Colonic mucosa (tissue), 4 donors: Measurements from ENCODE around the gene ACOT7. TPM values are rescaled to one million over a fixed set of nuclear protein-coding genes. Genes with fewer than 3 reads are reported as not detected.
A peak's percentile ranks its signal among the peaks of the same experiment; 100 is the strongest.

Source experiments
- DNase-seq: peaks from one replicate; pipeline ENCODE4 v3.0.0-alpha.2; 2020
- H3K27ac ChIP-seq: fragments of 200-600 bp; one replicate; pipeline ENCODE4 v1.8.0; 2021
- H3K27me3 ChIP-seq: fragments of 200-600 bp; one replicate; pipeline ENCODE4 v1.8.0; 2021
- H3K36me3 ChIP-seq: fragments of 200-600 bp; one replicate; pipeline ENCODE4 v1.8.0; 2021
- H3K4me1 ChIP-seq: fragments of 200-600 bp; one replicate; pipeline ENCODE4 v1.8.0; 2021; ENCODE audit warnings: mild to moderate bottlenecking
- H3K4me3 ChIP-seq: fragments of 200-600 bp; one replicate; pipeline ENCODE4 v1.8.0; 2021
- H3K9ac ChIP-seq, 2 donors: one replicate each; pipeline ENCODE4 v1.7.0; 2013; ENCODE audit warnings: control low read depth in 2 of 2, low read depth in 2 of 2, low read length in 2 of 2
- H3K9me3 ChIP-seq: fragments of 200-600 bp; one replicate; pipeline ENCODE4 v1.8.0; 2021
- intact Hi-C: fragments of 100-400 bp; cut with DNase I; formaldehyde crosslinking; loops from one replicate; pipeline ENCODE4 v1.14.1; 2022
- total RNA-seq, 2 donors: library from RNA; stranded (reverse); fragmentation: NEBNext Ultra II Directional in 1 of 2; extraction: Animal tissue kit (Norgen Biotek cat#: 25700) in 1 of 2; gene quantifications; one replicate each; pipeline ENCODE4 v1.2.1, GENCODE V29; 2021
- TF ChIP-seq, protein P1 (sequence below): fragments of 200-600 bp; IDR thresholded peaks from one replicate; pipeline ENCODE4 v1.8.0; 2022; ENCODE audit warnings: antibody characterized with exemption, mild to moderate bottlenecking
- donor health status: healthy.
- donor health status: DM: no; HTN: no; CAD: no.
- donor health status: DM: no; HTN: no; CAD: no.

The ACOT7 gene
- total RNA-seq, 2 donors from 2014 or later, result 48.7 to 125 TPM

DNA sequence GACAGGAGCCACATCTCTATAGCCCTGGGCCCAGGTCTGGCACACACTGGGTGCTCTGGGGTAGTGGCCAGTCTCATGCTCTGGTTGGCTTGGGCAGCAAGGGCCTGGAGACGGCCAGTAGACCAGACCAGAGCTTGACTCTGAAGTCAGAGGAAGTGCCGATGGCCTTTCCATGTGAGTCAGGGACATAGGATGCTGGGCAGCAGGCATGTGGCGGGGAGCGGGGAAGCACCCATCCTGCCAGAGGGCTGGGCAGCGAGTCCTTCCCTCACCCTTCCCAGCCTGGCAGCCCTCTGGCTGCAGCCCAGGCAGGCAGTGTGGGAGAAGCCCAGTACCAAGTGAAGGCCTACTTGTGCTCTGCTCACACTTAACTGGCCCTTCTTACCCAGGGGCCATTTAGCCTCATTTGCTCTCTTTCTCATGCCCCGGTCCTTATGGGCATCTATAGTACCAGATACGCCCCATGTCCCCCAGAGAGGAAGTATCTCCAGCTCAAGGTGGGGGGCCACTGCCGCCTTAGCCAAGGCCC is 136.0 kb downstream of the ACOT7 start:
- no peaks in the 10 kb centered on the region for H3K27me3 ChIP-seq
- no peak overlapping the region for H3K27ac ChIP-seq
- intact Hi-C loops, result no loop called here
- no peaks in the 10 kb centered on the region for H3K36me3 ChIP-seq
- H3K4me1 ChIP-seq, result peaks cover 7% of the 10 kb centered on the region
- no peaks in the 10 kb centered on the region for H3K9me3 ChIP-seq
- DNase-seq, result no peak
- no peak overlapping the region for H3K4me3 ChIP-seq
- peak overlapping the region in 1 of 2 donors; percentile 12 for H3K9ac ChIP-seq
- TF ChIP-seq, protein P1, sequence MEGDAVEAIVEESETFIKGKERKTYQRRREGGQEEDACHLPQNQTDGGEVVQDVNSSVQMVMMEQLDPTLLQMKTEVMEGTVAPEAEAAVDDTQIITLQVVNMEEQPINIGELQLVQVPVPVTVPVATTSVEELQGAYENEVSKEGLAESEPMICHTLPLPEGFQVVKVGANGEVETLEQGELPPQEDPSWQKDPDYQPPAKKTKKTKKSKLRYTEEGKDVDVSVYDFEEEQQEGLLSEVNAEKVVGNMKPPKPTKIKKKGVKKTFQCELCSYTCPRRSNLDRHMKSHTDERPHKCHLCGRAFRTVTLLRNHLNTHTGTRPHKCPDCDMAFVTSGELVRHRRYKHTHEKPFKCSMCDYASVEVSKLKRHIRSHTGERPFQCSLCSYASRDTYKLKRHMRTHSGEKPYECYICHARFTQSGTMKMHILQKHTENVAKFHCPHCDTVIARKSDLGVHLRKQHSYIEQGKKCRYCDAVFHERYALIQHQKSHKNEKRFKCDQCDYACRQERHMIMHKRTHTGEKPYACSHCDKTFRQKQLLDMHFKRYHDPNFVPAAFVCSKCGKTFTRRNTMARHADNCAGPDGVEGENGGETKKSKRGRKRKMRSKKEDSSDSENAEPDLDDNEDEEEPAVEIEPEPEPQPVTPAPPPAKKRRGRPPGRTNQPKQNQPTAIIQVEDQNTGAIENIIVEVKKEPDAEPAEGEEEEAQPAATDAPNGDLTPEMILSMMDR, result no peak

DNA sequence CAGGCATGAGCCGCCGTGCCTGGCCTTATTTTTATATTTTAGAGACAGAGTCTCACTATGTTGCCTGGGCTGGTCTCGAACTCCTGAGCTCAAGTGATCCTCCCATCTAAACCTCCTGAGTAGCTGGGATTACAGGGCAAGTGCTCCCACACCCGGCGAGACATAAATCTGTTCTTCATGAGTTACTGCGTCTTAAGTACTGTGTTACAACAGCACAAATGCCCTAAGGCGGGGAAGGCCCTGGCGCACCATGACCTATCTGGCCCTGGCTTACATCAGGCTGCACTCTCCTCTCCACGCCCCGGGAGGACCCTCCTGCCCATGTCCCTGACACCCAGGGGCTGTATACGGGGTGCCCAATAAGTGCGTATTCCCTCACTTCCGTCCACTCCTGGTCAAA is 136.9 kb downstream of the ACOT7 start:
- Histone ChIP-seq H3K9ac (no peak overlapping the region), H3K27me3 (no peaks in the 10 kb centered on the region), H3K4me3 (no peak overlapping the region), H3K9me3 (no peaks in the 10 kb centered on the region), H3K27ac (no peak overlapping the region), H3K36me3 (no peaks in the 10 kb centered on the region), H3K4me1 (peaks cover 7% of the 10 kb centered on the region)
- no peak for DNase-seq
- TF ChIP-seq, protein P1, result no peak
- intact Hi-C loops, result no loop called here

DNA sequence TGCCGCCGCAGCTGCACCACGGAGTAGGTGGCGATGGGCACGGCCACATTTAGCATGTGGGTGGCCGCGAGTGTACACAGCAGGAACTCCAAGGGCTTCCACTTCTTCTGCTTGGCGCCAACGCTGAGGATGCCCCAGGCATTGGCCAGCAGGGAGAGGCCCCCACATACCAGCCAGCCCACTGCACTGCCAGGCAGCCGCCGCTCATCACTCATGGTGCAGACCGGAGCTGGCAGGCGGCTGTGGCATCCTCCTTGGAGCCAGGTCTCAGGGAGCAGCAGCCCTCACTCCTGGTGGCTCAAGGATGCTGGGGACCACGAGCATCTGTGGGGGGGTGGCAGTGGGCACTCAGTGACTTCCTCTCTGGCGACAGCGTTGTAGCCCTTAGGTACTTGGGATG is 138.9 kb downstream of the ACOT7 start:
- H3K36me3 ChIP-seq, result no peaks in the 10 kb centered on the region
- H3K4me1 ChIP-seq, result peaks cover 5% of the 10 kb centered on the region
- intact Hi-C loops, result no loop called here
- H3K9me3 ChIP-seq, result no peaks in the 10 kb centered on the region
- TF ChIP-seq, protein P1, result no peak
- H3K9ac ChIP-seq, result no peak overlapping the region
- H3K27ac ChIP-seq, result no peak overlapping the region
- H3K27me3 ChIP-seq, result peaks cover 7% of the 10 kb centered on the region
- H3K4me3 ChIP-seq, result no peak overlapping the region
- DNase-seq, result no peak

DNA sequence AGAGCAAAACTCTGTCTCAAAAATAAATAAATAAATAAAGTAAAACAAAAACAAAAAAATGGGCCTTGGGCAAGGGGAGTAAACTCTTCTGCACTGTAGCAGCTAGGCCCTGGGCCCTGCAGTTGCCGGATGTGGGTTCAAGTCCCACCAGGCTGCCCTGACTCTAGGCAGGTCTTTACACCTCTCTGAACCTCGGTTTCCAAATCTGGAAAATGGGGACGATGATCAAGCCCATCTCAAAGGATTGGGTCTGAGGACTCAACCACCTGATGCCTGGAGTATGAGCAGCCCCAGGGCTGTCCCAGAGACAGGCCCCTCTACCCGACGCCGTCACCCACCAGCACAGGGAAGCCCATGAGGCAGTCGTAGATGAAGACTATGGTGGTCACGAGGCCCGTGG is 140.2 kb downstream of the ACOT7 start:
- TF ChIP-seq, protein P1, result no peak
- H3K9me3 ChIP-seq, result no peaks in the 10 kb centered on the region
- no peak for DNase-seq
- no peak overlapping the region for H3K27ac ChIP-seq
- no peaks in the 10 kb centered on the region for H3K36me3 ChIP-seq
- peaks cover 3% of the 10 kb centered on the region for H3K4me1 ChIP-seq
- peaks cover 15% of the 10 kb centered on the region for H3K27me3 ChIP-seq
- intact Hi-C loops, result no loop called here
- H3K4me3 ChIP-seq, result no peak overlapping the region
- H3K9ac ChIP-seq, result no peak overlapping the region

DNA sequence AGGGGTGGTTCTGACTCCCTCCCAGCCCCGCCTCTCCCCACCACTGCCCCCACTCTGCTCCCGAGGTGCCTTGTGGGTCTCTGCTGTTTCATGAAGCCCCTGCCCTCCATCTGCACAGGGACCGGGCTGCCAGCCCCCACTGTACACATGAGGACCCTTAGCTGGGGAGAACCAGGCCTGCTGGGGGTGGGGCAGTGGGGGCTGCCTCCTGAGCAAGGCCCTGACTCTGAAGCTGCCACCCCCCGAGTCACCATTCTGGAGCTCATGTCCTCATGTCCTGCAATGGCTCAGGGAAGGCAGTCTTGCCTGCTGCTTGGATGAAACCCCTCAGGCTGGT is 141.2 kb downstream of the ACOT7 start:
- Histone ChIP-seq H3K27ac (no peak overlapping the region), H3K9me3 (no peaks in the 10 kb centered on the region), H3K27me3 (peaks cover 16% of the 10 kb centered on the region), H3K9ac (no peak overlapping the region), H3K4me1 (peaks cover 3% of the 10 kb centered on the region), H3K36me3 (no peaks in the 10 kb centered on the region), H3K4me3 (no peak overlapping the region)
- no peak for DNase-seq
- TF ChIP-seq, protein P1, result no peak
- intact Hi-C loops, result no loop called here
